HG03457 (cell line): ENCODE measurements around the gene POTEH.
"Not testable (repeated sequence)": the region's sequence is repeated elsewhere in the genome, so short reads cannot be mapped to it uniquely, and the experiment has no call there.

Source experiments
- ATAC-seq: cut with Tn5 transposase; IDR thresholded peaks from one replicate; pipeline ENCODE4 v1.9.1; 2021; ENCODE audit warnings: moderate number of reproducible peaks; ENCODE audit not compliant: unreplicated experiment

Gene POTEH

DNA sequence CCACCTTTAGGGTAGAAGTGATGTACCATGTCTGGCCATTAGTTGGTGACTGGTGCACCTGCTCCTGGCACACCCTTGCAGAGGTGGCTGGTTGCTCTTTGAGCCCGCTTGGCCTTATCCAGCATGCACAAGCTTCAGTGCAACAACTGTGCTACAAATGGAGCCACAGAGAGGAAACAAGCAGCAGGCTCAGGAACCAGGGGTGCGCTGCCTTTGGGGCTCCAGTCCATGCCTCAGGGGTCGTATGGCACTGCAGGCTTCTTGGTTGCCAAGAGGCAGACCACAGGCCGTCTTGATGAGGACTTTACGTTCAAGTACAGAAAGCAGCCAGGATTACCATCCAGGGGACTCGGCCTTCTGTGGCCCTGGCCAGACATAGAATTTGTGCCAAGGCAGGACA is 44.6 kb downstream of the POTEH start:
- not testable (repeated sequence) for ATAC-seq

DNA sequence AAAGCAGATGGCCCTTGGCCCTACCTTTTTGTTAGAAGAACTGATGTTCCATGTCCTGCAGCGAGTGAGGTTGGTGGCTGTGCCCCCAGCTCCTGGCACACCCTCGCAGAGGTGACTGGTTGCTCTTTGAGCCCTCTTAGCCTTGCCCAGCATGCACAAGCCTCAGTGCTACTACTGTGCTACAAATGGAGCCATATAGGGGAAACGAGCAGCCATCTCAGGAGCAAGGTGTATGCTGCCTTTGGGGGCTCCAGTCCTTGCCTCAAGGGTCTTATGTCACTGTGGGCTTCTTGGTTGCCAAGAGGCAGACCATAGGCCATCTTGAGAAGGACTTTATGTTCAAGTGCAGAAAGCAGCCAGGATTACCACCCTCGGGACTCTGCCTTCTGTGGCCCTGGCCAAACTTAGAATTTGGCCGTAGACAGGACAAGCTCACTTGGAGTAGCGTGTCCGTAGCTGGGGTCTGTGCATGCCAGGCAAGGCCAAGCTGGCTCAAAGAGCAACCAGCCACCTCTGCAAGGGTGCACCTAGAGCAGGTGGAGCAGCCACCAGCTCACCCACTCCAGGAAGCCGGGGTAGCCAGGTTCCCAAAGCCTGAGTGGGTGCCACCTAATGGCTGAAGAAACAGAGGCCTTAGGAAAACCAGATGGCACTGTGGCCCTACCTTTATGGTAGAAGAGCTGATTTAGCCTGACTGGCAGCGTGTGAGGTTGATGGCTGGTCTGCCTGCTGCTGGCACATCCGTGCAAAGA is 48.5 kb downstream of the POTEH start:
- ATAC-seq = not testable (repeated sequence)

DNA sequence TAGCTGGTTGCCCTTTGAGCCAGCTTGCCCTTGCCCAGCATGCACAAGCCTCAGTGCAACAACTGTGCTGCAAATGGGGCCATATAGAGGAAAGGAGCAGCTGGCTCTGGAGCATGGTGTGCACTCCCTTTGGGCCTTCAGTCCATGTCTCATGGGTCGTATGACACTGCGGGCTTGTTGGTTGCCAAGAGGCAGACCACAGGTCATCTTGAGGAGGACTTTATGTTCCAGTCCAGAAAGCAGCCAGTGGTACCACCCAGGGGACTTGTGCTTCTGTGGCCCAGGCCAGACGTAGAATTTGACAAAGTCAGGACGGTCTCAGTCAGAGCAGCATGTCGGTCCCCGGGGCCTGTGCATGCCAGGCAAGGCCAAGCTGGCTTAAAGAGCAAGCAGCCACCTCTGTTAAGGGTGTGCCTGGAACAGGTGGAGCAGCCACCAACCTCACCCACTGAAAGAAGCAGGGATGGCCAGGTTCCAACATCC is 49.1 kb downstream of the POTEH start:
- not testable (repeated sequence) for ATAC-seq

- ATAC-seq = not testable (repeated sequence)
Measured at GRCh38 chr22:15747636-15748323, 58.0 kb downstream of the POTEH start.

- not testable (repeated sequence) for ATAC-seq
Measured at GRCh38 chr22:15749181-15749970, 59.5 kb downstream of the POTEH start.

DNA sequence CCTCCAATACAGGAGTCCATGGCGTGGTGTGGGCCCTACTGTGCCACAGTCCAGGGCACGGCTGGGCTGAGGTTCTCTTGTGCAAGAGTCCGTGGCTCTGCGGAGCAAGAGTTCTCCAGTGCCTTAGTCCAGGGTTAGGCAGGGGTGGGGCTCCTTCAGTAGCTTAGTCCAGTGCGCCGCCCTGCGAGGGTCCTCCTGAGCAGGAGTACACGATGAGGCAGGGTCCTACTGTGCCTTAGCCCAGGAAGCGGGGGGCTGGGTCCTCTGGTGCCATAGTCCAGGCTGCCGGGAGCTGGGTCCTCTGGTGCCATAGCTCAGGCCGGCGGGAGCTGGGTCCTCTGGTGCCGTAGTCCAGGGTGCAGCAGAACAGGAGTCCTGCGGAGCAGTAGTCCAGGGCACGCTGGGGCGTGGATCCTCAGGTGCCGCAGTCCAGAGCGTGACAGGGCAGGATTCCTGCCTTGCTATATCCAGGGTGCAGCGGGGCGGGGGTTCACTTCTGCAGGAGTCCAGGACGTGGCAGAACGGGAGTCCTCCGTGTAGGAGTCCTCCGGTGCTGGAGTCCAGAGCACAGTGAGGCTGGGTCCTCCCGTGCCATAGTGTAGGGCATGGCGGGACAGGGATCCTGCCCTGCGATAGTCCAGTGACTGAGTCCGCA is 69.7 kb downstream of the POTEH start:
- not testable (repeated sequence) for ATAC-seq

- not testable (repeated sequence) for ATAC-seq
Measured at GRCh38 chr22:15760388-15761150, 70.7 kb downstream of the POTEH start.

- ATAC-seq = not testable (repeated sequence)
Measured at GRCh38 chr22:15761151-15761777, 71.4 kb downstream of the POTEH start.

- not testable (repeated sequence) for ATAC-seq
Measured at GRCh38 chr22:15763559-15763958, 73.7 kb downstream of the POTEH start.
